ENCODE data around the gene TMEM151A.

Gene TMEM151A

DNA sequence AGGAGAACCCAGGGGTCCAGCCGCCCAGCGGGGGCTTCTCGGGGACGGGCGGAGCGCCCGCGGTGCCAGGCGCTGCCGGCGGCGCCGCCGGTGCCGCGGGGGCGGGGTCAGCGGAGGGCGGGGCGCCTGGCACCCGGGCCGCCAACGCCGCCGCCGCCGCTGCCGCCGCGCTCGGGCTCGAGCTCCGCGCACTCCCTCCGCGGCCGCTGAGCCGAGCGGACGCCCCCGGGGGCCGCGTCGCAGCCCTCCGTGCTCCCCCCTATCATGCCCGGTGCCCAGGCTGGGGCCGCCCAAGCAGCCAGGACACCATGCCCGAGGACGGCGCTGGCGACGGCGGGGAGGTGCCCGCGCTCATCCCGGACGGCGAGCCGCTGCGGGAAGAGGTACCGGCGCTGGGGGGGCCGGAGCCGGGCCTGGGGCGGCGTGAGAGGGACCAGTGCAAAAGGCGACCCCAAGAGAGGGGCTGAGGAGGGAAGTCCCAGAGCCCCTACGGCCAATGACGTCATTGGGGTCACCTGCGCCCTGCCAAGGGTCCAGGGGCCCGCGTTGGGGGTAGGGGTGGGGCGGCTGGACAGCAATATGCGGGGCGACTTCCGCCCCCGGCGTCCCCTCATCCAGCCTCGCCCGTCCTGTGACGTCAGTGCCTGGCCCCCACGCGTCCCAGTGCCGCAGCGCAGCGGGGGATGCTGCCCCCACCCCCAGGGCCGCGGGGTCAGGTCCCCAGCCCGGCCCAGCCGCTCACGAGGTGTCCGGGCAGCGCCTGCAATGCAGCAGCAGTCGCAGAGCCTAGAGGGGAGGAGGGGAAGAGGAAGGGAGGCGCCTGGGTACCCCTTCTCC is at the start of gene TMEM151A:
TMEM151A (plus strand) TSS at position 189 of the 837 bp plus-strand sequence; CDS start at position 309, 120 bp downstream.
- intact Hi-C loops (cut with DNase I; ENCODE audit: low total_unique reads), result no loop called here
- no peaks in the 10 kb centered on the region for H3K9me3 ChIP-seq
- DNase-seq, result no peak
- H3K4me3 ChIP-seq, result peak within 1 kb of the TSS; percentile 31 to 46
- TF ChIP-seq, protein P1, sequence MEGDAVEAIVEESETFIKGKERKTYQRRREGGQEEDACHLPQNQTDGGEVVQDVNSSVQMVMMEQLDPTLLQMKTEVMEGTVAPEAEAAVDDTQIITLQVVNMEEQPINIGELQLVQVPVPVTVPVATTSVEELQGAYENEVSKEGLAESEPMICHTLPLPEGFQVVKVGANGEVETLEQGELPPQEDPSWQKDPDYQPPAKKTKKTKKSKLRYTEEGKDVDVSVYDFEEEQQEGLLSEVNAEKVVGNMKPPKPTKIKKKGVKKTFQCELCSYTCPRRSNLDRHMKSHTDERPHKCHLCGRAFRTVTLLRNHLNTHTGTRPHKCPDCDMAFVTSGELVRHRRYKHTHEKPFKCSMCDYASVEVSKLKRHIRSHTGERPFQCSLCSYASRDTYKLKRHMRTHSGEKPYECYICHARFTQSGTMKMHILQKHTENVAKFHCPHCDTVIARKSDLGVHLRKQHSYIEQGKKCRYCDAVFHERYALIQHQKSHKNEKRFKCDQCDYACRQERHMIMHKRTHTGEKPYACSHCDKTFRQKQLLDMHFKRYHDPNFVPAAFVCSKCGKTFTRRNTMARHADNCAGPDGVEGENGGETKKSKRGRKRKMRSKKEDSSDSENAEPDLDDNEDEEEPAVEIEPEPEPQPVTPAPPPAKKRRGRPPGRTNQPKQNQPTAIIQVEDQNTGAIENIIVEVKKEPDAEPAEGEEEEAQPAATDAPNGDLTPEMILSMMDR (IDR thresholded peaks at IDR 0.05), result no peak
- H3K4me1 ChIP-seq, result peaks cover 0 to 36% (median 29%) of the 10 kb centered on the region in 4 donors
- peaks cover 0 to 50% of the 10 kb centered on the region in 2 donors for H3K27me3 ChIP-seq
- H3K36me3 ChIP-seq, result no peaks in the 10 kb centered on the region
- H3K27ac ChIP-seq, result no peak within 1 kb of the TSS

DNA sequence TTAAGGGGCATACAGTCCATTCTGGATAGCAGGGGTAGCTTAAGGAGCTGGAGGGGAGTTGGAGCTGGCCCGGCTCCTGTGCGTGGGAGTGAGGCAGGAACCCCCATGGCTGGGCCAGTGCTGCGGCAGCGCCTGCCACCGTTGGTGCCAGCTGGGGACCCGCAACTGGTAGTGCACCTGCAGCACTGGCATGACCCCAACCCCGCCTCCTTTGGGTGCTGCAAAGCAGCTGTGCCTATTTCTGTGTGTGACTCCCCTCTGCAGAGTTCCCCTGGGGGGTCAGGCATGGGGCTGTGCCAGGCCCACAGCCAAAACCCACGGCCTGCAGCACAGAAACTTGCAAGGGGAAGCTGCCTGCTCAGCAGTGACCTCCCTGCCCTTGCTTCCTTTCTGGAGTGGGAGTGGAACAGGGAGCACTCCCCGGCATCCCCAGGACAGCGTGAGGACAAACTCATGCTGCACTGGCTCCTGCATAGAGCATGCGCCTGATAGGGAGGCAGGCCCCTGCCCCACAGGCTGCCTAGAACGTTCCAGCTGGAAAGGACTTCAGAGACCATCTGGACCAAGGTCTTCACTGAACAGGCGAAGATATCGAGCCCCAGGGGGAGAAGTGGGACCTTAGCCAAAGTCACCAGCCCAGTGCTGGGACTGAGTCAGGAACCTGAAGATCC is 49.5 kb upstream of the TMEM151A start:
- intact Hi-C loops (cut with DNase I; ENCODE audit: low total_unique reads), result no loop called here
- H3K36me3 ChIP-seq, result peaks cover 28 to 98% (median 73%) of the 10 kb centered on the region in 3 donors
- TF ChIP-seq, protein P1 (IDR thresholded peaks at IDR 0.05), result no peak
- no peaks in the 10 kb centered on the region for H3K27me3 ChIP-seq
- no peak overlapping the region for H3K4me3 ChIP-seq
- DNase-seq, result no peak
- H3K27ac ChIP-seq, result no peak overlapping the region
- no peaks in the 10 kb centered on the region for H3K4me1 ChIP-seq
- no peaks in the 10 kb centered on the region for H3K9me3 ChIP-seq

DNA sequence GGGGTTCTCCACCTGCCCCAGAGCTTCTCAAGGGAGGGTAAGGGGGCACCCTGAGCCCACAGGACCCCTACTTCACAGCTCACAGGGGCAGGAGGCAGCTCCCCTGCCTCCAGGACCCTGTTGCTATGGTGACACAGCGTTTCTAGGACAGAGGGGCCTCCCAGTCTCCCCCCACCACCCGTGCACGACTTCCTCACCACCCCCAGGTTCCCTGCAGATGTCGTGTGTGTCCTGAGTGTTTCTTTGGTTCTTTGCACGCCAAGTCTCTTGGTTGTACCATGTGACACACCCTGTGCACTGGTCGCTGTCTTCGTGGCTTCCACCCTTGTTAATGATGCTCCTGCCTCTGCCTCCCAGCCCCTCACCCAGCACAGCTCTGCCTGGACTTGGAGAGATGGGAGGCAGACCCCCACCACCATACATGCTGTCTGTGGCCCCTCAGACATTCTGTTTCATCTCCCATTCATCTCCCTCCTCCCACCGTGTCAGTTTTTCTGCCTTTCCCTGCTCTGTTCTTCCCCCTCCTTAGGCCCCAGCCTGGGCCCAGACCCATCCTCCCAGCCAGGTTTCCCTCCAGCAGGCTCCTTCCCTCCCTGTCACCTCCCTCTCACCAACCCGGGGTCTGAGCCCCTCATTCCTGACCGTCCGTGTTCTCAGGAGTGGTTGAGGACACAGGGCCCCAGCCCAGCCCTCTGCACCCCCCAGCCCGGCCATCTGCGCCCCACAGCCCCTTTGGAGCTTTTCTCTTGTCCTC is 47.7 kb upstream of the TMEM151A start:
- no peaks in the 10 kb centered on the region for H3K9me3 ChIP-seq
- DNase-seq, result no peak
- no peak overlapping the region for H3K27ac ChIP-seq
- H3K4me3 ChIP-seq, result no peak overlapping the region
- no peaks in the 10 kb centered on the region for H3K27me3 ChIP-seq
- no peaks in the 10 kb centered on the region for H3K4me1 ChIP-seq
- intact Hi-C loops (cut with DNase I; ENCODE audit: low total_unique reads), result no loop called here
- peaks cover 22 to 93% (median 56%) of the 10 kb centered on the region in 3 donors for H3K36me3 ChIP-seq
- TF ChIP-seq, protein P1 (IDR thresholded peaks at IDR 0.05), result no peak

DNA sequence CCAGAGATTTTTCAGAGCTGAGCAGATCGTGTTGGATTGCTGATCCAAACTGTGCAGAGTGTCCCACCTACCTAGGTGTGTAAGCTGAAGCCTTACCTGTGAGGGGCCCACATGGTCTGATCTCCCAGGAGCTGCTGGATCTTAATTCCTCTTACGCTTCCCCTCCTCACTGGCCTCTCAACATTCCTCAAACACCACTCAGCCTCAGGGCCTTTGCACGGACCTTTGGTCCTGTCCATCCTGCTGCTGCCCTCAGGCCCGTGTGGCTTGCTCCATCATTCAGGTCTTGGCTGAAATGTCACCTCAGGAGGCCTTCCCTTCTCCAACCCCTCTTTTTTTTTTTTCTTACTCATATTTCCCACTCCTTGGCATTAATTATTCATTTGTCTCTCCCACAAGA is 44.4 kb upstream of the TMEM151A start:
- TF ChIP-seq, protein P1 (IDR thresholded peaks at IDR 0.05), result no peak
- Histone ChIP-seq H3K4me1 (no peaks in the 10 kb centered on the region), H3K4me3 (no peak overlapping the region), H3K27me3 (no peaks in the 10 kb centered on the region), H3K9me3 (no peaks in the 10 kb centered on the region), H3K36me3 (peaks cover 2 to 75% (median 24%) of the 10 kb centered on the region in 3 donors), H3K27ac (no peak overlapping the region)
- no peak for DNase-seq
- intact Hi-C loops (cut with DNase I; ENCODE audit: low total_unique reads), result no loop called here

DNA sequence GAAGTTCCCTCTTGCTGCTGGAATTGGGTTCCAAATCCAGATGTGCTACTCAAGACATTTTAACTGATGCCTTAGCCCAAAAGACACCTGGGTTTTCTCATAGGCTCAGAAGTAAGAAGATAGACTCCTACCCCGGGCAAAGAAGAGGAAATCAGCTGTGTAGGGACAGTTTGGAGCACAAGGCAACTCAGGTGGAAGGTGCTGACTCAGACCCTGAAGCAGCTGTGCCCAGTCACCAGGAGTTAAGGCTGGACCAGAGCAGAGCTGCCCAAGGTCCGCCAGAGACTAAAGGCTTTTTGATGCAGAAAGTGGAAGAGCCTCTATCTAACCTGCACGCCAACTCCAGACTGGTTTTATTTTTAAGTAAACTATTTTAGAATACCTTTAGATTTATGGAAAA is 43.9 kb upstream of the TMEM151A start:
- Histone ChIP-seq H3K4me1 (no peaks in the 10 kb centered on the region), H3K9me3 (no peaks in the 10 kb centered on the region), H3K4me3 (no peak overlapping the region), H3K27me3 (no peaks in the 10 kb centered on the region), H3K27ac (no peak overlapping the region), H3K36me3 (peaks cover 0 to 69% (median 18%) of the 10 kb centered on the region in 3 donors)
- DNase-seq, result no peak
- TF ChIP-seq, protein P1 (IDR thresholded peaks at IDR 0.05), result no peak
- intact Hi-C loops (cut with DNase I; ENCODE audit: low total_unique reads), result no loop called here

Data from tibial artery (tissue), 4 donors.